GM06990 (cell line): ENCODE results near the gene LGR5.

ENCODE experiments used
- DNase-seq: peaks from one replicate; pipeline ENCODE4 v3.0.0-alpha.2; 2011; ENCODE audit not compliant: insufficient read length; ENCODE audit errors: extremely low read depth
- H3K27me3 ChIP-seq: replicated peaks from 2 replicates; pipeline ENCODE4 v1.6.0; 2011; ENCODE audit warnings: low read length; ENCODE audit not compliant: control insufficient read depth, insufficient read depth
- H3K36me3 ChIP-seq: 2 replicates; pipeline ENCODE4 v1.5.1; 2011; ENCODE audit warnings: low read length; ENCODE audit not compliant: control insufficient read depth, insufficient read depth
- H3K4me3 ChIP-seq: replicated peaks from 2 replicates; pipeline ENCODE4 v1.5.1; 2011; ENCODE audit warnings: low read depth, mild to moderate bottlenecking, control low read depth, low read length
- TF ChIP-seq, protein P1 (sequence below): IDR thresholded peaks from 2 replicates; pipeline ENCODE4 v1.5.1; 2011; ENCODE audit warnings: low read length, control low read depth, mild to moderate bottlenecking, inconsistent platforms; ENCODE audit not compliant: insufficient read depth, poor library complexity, severe bottlenecking

Gene LGR5

DNA sequence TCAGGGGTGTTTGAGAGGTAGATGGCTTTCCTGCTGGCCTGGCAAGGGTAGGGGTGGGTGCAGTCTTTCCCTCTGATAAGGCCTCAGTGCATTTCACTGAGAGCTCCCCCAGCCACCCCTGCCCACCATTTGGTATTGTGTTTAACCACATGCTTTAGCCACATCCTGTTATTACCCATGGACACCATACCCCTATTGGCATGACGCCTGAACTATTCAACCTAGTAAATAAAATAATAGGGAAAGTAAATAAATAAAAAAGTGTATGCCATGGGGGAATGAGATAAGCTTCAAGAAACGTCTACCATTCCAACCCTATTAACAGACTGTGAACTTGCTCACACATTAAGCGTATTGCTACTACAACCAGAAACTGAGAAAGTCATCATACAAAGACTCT, 7.6 kb upstream of the LGR5 start:
- no peaks in the 10 kb centered on the region for H3K27me3 ChIP-seq
- no peak for DNase-seq
- TF ChIP-seq, protein P1, sequence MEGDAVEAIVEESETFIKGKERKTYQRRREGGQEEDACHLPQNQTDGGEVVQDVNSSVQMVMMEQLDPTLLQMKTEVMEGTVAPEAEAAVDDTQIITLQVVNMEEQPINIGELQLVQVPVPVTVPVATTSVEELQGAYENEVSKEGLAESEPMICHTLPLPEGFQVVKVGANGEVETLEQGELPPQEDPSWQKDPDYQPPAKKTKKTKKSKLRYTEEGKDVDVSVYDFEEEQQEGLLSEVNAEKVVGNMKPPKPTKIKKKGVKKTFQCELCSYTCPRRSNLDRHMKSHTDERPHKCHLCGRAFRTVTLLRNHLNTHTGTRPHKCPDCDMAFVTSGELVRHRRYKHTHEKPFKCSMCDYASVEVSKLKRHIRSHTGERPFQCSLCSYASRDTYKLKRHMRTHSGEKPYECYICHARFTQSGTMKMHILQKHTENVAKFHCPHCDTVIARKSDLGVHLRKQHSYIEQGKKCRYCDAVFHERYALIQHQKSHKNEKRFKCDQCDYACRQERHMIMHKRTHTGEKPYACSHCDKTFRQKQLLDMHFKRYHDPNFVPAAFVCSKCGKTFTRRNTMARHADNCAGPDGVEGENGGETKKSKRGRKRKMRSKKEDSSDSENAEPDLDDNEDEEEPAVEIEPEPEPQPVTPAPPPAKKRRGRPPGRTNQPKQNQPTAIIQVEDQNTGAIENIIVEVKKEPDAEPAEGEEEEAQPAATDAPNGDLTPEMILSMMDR: no peak
- H3K36me3 ChIP-seq: no peaks in the 10 kb centered on the region
- H3K4me3 ChIP-seq: no peak overlapping the region

DNA sequence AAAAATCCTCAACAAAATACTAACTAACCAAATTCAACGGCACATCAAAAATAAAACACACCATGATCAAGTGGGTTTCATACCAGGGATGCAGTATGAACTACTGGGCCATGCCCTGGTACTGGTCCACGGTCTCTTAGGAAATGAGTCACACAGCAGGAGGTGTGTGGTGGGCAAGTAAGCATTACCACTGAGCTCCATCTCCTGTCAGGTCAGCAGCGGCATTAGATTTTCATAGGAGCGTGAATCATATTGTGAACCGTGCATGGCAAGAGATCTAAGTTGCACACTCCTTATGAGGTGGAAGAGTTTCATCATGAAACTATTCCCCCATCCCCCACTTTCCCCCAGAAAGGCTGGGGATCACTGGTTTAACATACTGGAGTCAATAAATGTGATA, 6.7 kb upstream of the LGR5 start:
- no peak overlapping the region for H3K4me3 ChIP-seq
- H3K36me3 ChIP-seq: no peaks in the 10 kb centered on the region
- TF ChIP-seq, protein P1: no peak
- no peaks in the 10 kb centered on the region for H3K27me3 ChIP-seq
- DNase-seq: no peak

DNA sequence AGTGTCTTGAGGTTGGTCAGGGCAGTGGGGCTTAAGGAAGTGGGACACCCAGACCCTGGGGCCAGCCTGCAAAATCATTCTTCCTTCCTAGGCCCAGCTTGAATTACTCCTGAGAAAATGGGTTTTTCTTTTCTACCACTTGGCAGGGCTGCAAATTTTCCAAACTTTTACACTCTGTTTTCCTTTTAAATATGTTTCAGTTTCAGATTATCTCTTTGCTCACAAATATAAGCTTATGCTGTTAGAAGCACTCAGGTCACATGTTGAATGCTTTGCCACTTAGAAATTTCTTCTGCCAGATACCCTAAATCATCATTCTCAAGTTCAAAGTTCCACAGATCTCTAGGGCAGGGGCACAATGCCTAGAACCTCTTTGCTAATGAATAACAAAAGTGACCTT, 2.9 kb upstream of the LGR5 start:
- Histone ChIP-seq H3K36me3 (no peaks in the 10 kb centered on the region), H3K27me3 (peaks cover 7% of the 10 kb centered on the region), H3K4me3 (no peak overlapping the region)
- TF ChIP-seq, protein P1: no peak
- DNase-seq: no peak

DNA sequence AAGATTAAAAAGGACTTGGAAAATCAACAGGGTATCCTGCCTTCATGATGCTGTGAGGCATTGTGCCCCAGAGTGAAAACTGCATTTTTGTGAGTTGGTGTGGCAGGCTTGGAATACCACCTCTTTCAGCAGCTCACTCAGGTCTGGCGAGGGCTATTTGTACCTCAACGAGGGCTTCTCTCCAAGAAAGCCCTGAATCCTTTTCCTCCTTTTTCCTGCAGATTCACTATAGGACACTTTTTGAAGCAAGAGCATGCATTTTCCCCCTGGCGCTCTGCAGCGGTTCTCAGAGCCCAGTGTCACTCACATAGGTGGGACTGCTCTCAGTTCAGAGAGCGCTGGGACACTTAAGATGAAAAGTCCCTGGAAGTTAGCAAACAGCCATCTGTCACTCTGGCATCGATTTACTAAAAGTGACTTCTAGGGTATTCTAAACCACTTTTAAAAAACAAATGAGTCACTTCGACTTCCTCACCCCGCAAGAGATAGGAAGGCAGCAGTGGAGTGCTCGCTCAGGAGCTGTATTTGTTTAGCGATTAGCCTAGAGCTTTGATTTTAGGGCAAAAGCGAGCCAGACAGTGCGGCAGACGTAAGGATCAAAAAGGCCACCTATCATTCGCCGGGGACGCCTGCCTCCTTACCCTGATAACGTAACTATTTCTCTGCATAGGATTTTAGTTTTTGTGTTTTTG, 782 bp upstream of the LGR5 start:
- peaks cover 7% of the 10 kb centered on the region for H3K27me3 ChIP-seq
- DNase-seq: no peak
- TF ChIP-seq, protein P1: no peak
- H3K4me3 ChIP-seq: no peak overlapping the region
- H3K36me3 ChIP-seq: no peaks in the 10 kb centered on the region

DNA sequence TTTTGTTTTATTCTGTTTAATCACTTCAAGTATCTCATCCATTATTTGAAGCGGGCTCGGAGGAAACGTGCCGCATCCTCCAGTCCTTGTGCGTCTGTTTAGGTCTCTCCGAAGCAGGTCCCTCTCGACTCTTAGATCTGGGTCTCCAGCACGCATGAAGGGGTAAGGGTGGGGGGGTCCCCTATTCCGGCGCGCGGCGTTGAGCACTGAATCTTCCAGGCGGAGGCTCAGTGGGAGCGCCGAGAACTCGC, 311 bp upstream of the LGR5 start:
- TF ChIP-seq, protein P1: no peak
- Histone ChIP-seq H3K36me3 (no peaks in the 10 kb centered on the region), H3K4me3 (no peak overlapping the region), H3K27me3 (peaks cover 7% of the 10 kb centered on the region)
- DNase-seq: no peak

DNA sequence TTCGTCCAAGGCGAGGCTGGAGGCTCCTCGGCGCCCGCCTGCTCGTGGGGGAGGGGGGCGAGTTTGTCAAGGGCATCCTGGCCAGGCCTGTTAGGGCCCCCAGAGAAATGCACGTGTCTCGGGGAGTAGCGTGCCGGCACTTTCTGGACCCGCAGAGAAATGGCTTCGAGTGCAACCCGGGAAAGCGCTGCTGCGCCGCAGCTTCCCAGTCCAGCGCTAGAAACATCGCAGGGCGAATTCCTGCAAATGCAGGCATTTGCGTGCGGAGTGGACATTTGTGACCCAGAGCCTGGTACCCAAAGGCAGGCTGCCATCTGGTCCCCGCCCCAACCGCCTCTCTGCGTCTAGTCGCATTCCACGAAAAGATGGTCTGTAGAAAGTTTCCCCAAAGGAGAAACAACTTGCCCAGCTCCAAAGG, 756 bp downstream of the LGR5 start:
- no peak overlapping the region for H3K4me3 ChIP-seq
- DNase-seq: no peak
- TF ChIP-seq, protein P1: no peak
- peaks cover 7% of the 10 kb centered on the region for H3K27me3 ChIP-seq
- no peaks in the 10 kb centered on the region for H3K36me3 ChIP-seq
